Measurements from ENCODE around the gene ANKRD52.

The ANKRD52 gene

GRCh38 chr12:56189918-56190694 is 68.1 kb downstream of the ANKRD52 start:
- H3K27ac ChIP-seq: peak overlapping the region; percentile 96
- DNase-seq (ENCODE audit: low spot score): peak; percentile 71
- TF ChIP-seq CTCF (conservative IDR thresholded peaks at IDR 0.05; ENCODE audit: low read depth): no peak
- ChIA-PET POLR2A (ENCODE audit: low non-redundant PET) (interaction anchor here (0.6 to 1.1 kb wide), 6 partner anchors 25 to 960 kb away, joined by 3 to 6 read pairs (median 4); partner anchors contain the start of genes ESYT1, MYL6, RNF41 and ZC3H10), CTCF (interaction anchor here (0.5 to 4.3 kb wide), 26 partner anchors 9 to 453 kb away, joined by 3 to 36 read pairs (median 5); partner anchors contain the start of genes ANKRD52, ESYT1, RNF41 and ZC3H10)

GRCh38 chr12:56189099-56189917 is 68.9 kb downstream of the ANKRD52 start, which contains the start of gene SMARCC2:
Gene SMARCC2 (minus strand): TSS chr12:56189483. CDS start chr12:56189461, 22 bp downstream.
- ChIA-PET POLR2A (ENCODE audit: low non-redundant PET) (interaction anchor here (0.5 to 1.1 kb wide), 9 partner anchors 25 to 960 kb away, joined by 3 to 6 read pairs (median 4); partner anchors contain the start of genes ESYT1, MYL6, RNF41 and ZC3H10), CTCF (interaction anchor here (0.5 to 4.3 kb wide), 31 partner anchors 10 to 639 kb away, joined by 3 to 36 read pairs (median 5); partner anchors contain the start of genes ANKRD52, ESYT1, RNF41 and ZC3H10)
- H3K27ac ChIP-seq: peak within 1 kb of the TSS; percentile 96
- TF ChIP-seq CTCF (conservative IDR thresholded peaks at IDR 0.05; ENCODE audit: low read depth): peak; percentile 99
- DNase-seq (ENCODE audit: low spot score): peak; percentile 91

- POLR2A ChIA-PET (ENCODE audit: low non-redundant PET): interaction anchor here (0.9 to 1.0 kb wide), 2 partner anchors 33 to 71 kb away, joined by 3 read pairs; partner anchors contain the start of gene ZC3H10
- peak overlapping the region; percentile 96 for H3K27ac ChIP-seq
- no peak for TF ChIP-seq CTCF (conservative IDR thresholded peaks at IDR 0.05; ENCODE audit: low read depth)
- CTCF ChIA-PET: interaction anchor here (0.7 to 4.3 kb wide), 12 partner anchors 10 to 233 kb away, joined by 3 to 36 read pairs (median 6); partner anchors contain the start of genes ANKRD52, ESYT1 and ZC3H10
- no peak for DNase-seq (ENCODE audit: low spot score)
These were observed 69.4 kb downstream of the ANKRD52 start for GRCh38 chr12:56188778-56189098.

- TF ChIP-seq CTCF (conservative IDR thresholded peaks at IDR 0.05; ENCODE audit: low read depth): no peak
- CTCF ChIA-PET: interaction anchor here (0.7 to 4.3 kb wide), 6 partner anchors 14 to 233 kb away, joined by 3 to 36 read pairs (median 8); partner anchors contain the start of genes ESYT1 and ZC3H10
- DNase-seq (ENCODE audit: low spot score): no peak
- peak overlapping the region; percentile 96 for H3K27ac ChIP-seq
- POLR2A ChIA-PET (ENCODE audit: low non-redundant PET): interaction anchor here (0.9 to 1.0 kb wide), 2 partner anchors 33 to 70 kb away, joined by 3 read pairs; partner anchors contain the start of gene ZC3H10
These were observed 69.9 kb downstream of the ANKRD52 start for GRCh38 chr12:56188131-56188777.
